ENCODE measurements around the gene ACTRT2.

DNA sequence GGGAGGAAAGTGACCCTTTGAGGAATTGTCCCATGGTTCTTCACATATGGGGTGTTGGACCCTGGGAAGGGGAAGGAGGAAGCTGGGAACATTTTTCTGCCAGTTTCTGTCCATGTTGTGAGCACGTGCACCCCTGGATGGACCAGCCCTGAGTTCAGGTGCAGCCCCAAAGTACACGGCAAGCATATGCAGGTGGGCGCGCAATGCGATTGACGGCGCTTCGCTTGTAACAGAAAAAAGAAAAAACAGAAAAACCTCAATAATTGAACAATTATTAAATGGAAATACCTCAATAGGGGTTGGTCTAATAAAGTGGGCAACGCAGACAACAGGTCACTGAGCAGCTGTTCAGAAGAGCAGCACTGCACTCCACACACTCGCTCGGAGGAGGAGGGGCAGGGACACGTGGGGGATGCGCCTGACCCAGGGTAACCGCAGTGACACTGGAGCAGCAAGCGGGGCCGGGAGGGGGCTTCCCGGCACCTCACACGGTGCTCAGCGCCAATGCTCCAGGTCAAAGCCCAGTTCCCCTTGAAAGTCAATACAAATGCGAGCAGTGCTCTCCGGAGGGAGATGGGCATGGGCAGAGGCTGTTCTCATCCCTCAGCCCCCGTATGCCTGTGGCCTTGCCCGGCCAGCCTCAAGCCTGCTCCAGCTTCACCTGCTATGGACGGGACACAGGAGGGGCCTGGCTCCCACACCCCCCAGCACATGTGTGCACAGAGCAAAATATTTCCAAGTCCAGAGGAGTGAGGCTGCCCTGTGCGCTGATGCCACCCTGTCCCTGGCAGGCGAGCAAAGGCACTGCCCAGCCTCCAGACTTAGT lies 6.6 kb upstream of the ACTRT2 start:
- TF ChIP-seq EGR1 (IDR thresholded peaks at IDR 0.05; ENCODE audit: borderline replicate concordance, low read depth, low read length), result no peak
- TF ChIP-seq POLR2A (IDR thresholded peaks at IDR 0.05; ENCODE audit: control extremely low read depth in 1 of 2, low read depth in 2 of 2, low read length in 2 of 2), result no peak
- TF ChIP-seq, protein P1, sequence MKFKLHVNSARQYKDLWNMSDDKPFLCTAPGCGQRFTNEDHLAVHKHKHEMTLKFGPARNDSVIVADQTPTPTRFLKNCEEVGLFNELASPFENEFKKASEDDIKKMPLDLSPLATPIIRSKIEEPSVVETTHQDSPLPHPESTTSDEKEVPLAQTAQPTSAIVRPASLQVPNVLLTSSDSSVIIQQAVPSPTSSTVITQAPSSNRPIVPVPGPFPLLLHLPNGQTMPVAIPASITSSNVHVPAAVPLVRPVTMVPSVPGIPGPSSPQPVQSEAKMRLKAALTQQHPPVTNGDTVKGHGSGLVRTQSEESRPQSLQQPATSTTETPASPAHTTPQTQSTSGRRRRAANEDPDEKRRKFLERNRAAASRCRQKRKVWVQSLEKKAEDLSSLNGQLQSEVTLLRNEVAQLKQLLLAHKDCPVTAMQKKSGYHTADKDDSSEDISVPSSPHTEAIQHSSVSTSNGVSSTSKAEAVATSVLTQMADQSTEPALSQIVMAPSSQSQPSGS (IDR thresholded peaks at IDR 0.05; ENCODE audit: low read length), result no peak
- TF ChIP-seq NRF1 (IDR thresholded peaks at IDR 0.05; ENCODE audit: low read depth, low read length), result no peak
- no peak for TF ChIP-seq CTCF (IDR thresholded peaks at IDR 0.05; ENCODE audit: control extremely low read depth in 1 of 3, insufficient read depth in 1 of 3, low read depth in 1 of 3, low read length in 3 of 3)
- no peak for TF ChIP-seq YY1 (IDR thresholded peaks at IDR 0.05; ENCODE audit: low read depth, low read length)
- TF ChIP-seq EP300 (IDR thresholded peaks at IDR 0.05; ENCODE audit: borderline replicate concordance in 1 of 2, low read depth in 2 of 2, low read length in 2 of 2), result no peak

All from H1 (cell line).